T-helper 1 cell (primary cell): Measurements from ENCODE around the gene PVR.
"Not testable (repeated sequence)": the region's sequence is repeated elsewhere in the genome, so short reads cannot be mapped to it uniquely, and the experiment has no call there.

Experiments
- DNase-seq, 5 donors: peaks; one replicate each; pipeline ENCODE4 v3.0.0-alpha.2; 2012 to 2020

PVR gene

GRCh38 chr19:44646049-44646416 lies 2.3 kb downstream of the PVR start:
- DNase-seq, result no peak

- no peak for DNase-seq
Measured at GRCh38 chr19:44647144-44647543, 3.4 kb downstream of the PVR start.

GRCh38 chr19:44648631-44649251 lies 5.0 kb downstream of the PVR start:
- no peak for DNase-seq

- DNase-seq, result no peak
Measured at GRCh38 chr19:44649578-44650145, 6.0 kb downstream of the PVR start.

- DNase-seq, result no peak
Measured at GRCh38 chr19:44653343-44653742, 9.6 kb downstream of the PVR start.

- DNase-seq, result peak; percentile 34 to 73 (median 57)
Measured at GRCh38 chr19:44653977-44654774, 10.5 kb downstream of the PVR start.

GRCh38 chr19:44657211-44657921 lies 13.7 kb downstream of the PVR start:
- DNase-seq, result peak; percentile 20 to 56 (median 46)

- DNase-seq, result no peak
Measured at GRCh38 chr19:44658069-44658733, 14.5 kb downstream of the PVR start.

GRCh38 chr19:44660081-44660480 lies 16.4 kb downstream of the PVR start:
- no peak for DNase-seq

GRCh38 chr19:44661205-44661604 lies 17.5 kb downstream of the PVR start:
- no peak for DNase-seq

GRCh38 chr19:44661904-44662303 lies 18.2 kb downstream of the PVR start:
- no peak for DNase-seq

- no peak for DNase-seq
Measured at GRCh38 chr19:44662691-44663385, 19.1 kb downstream of the PVR start.

GRCh38 chr19:44663996-44664395 lies 20.3 kb downstream of the PVR start:
- no peak for DNase-seq

GRCh38 chr19:44664976-44665375 lies 21.3 kb downstream of the PVR start:
- DNase-seq, result no peak

- DNase-seq, result no peak
Measured at GRCh38 chr19:44666852-44667556, 23.3 kb downstream of the PVR start.

GRCh38 chr19:44668985-44669764 lies 25.5 kb downstream of the PVR start:
- no peak for DNase-seq

GRCh38 chr19:44670027-44670426 lies 26.3 kb downstream of the PVR start:
- DNase-seq, result not testable (repeated sequence)

- DNase-seq, result no peak
Measured at GRCh38 chr19:44671400-44671799, 27.7 kb downstream of the PVR start, which contains the start of gene CEACAM19. CEACAM19 (plus strand) TSS chr19:44671482; CDS start chr19:44671932, 450 bp downstream.

- DNase-seq, result no peak
Measured at GRCh38 chr19:44672226-44672625, 28.5 kb downstream of the PVR start.

- no peak for DNase-seq
Measured at GRCh38 chr19:44673510-44673909, 29.8 kb downstream of the PVR start.

GRCh38 chr19:44675521-44675920 lies 31.8 kb downstream of the PVR start:
- no peak for DNase-seq
